NCI-H510A treated with DMSO at 0.1 percent for 48 hours (cell line): ENCODE measurements around the gene AOPEP.
A peak's percentile ranks its signal among the peaks of the same experiment; 100 is the strongest.

ENCODE experiments used
- DNase-seq: peaks from one replicate; lab custom pipeline; 2025; lab: John Stamatoyannopoulos, UW

Gene AOPEP

GRCh38 chr9:94794476-94795167 is 68.1 kb downstream of the AOPEP start:
- no peak for DNase-seq

GRCh38 chr9:94796687-94797086 is 70.2 kb downstream of the AOPEP start:
- no peak for DNase-seq

- DNase-seq: no peak
These were observed 71.7 kb downstream of the AOPEP start for GRCh38 chr9:94798201-94798600.

GRCh38 chr9:94798708-94799107 is 72.2 kb downstream of the AOPEP start:
- DNase-seq: no peak

GRCh38 chr9:94799578-94800264 is 73.2 kb downstream of the AOPEP start:
- DNase-seq: no peak

- no peak for DNase-seq
These were observed 74.1 kb downstream of the AOPEP start for GRCh38 chr9:94800424-94801117.

GRCh38 chr9:94801234-94801633 is 74.7 kb downstream of the AOPEP start:
- DNase-seq: no peak

- DNase-seq: no peak
These were observed 75.2 kb downstream of the AOPEP start for GRCh38 chr9:94801681-94802080.

- no peak for DNase-seq
These were observed 75.8 kb downstream of the AOPEP start for GRCh38 chr9:94802251-94802650.

GRCh38 chr9:94802793-94803192 is 76.3 kb downstream of the AOPEP start:
- DNase-seq: no peak

- DNase-seq: no peak
These were observed 77.8 kb downstream of the AOPEP start for GRCh38 chr9:94804316-94804715.

GRCh38 chr9:94805051-94805489 is 78.6 kb downstream of the AOPEP start:
- peak; percentile 34 for DNase-seq

- no peak for DNase-seq
These were observed 79.1 kb downstream of the AOPEP start for GRCh38 chr9:94805585-94805984.

GRCh38 chr9:94806307-94806893 is 79.9 kb downstream of the AOPEP start:
- DNase-seq: no peak

GRCh38 chr9:94807556-94807955 is 81.1 kb downstream of the AOPEP start:
- DNase-seq: no peak

- DNase-seq: no peak
These were observed 82.6 kb downstream of the AOPEP start for GRCh38 chr9:94808926-94809700.

- no peak for DNase-seq
These were observed 83.3 kb downstream of the AOPEP start for GRCh38 chr9:94809778-94810177.

GRCh38 chr9:94811074-94811473 is 84.6 kb downstream of the AOPEP start:
- peak; percentile 25 for DNase-seq

- DNase-seq: no peak
These were observed 85.8 kb downstream of the AOPEP start for GRCh38 chr9:94812343-94812742.

GRCh38 chr9:94813379-94813778 is 86.9 kb downstream of the AOPEP start:
- peak; percentile 25 for DNase-seq

GRCh38 chr9:94817291-94818177 is 91.0 kb downstream of the AOPEP start:
- DNase-seq: no peak
